Activated naive CD4-positive, alpha-beta T cell treated with anti-CD3 and anti-CD28 coated beads, Interleukin-2, amount 50 U/mL, for 16 hours (primary cell): ENCODE data around the gene MAPRE2.

Experiments used
- DNase-seq: peaks from one replicate; pipeline ENCODE4 v3.0.0-alpha.2; 2020

Gene MAPRE2

GRCh38 chr18:35038881-35039491 is 2.2 kb upstream of the MAPRE2 start:
- no peak for DNase-seq

GRCh38 chr18:35040638-35040987 is 600 bp upstream of the MAPRE2 start:
- DNase-seq = no peak

- DNase-seq = no peak
Observed at GRCh38 chr18:35041815-35042387, 688 bp downstream of the MAPRE2 start.

GRCh38 chr18:35042389-35043071 is 1.3 kb downstream of the MAPRE2 start:
- DNase-seq = no peak

GRCh38 chr18:35043207-35043606 is 2.0 kb downstream of the MAPRE2 start:
- no peak for DNase-seq

- DNase-seq = no peak
Observed at GRCh38 chr18:35045121-35045520, 3.9 kb downstream of the MAPRE2 start.

GRCh38 chr18:35045806-35046205 is 4.6 kb downstream of the MAPRE2 start:
- DNase-seq = no peak

GRCh38 chr18:35047697-35048292 is 6.6 kb downstream of the MAPRE2 start:
- no peak for DNase-seq

GRCh38 chr18:35049111-35050027 is 8.2 kb downstream of the MAPRE2 start:
- DNase-seq = no peak

GRCh38 chr18:35050028-35050546 is 8.9 kb downstream of the MAPRE2 start:
- DNase-seq = no peak

- DNase-seq = no peak
Observed at GRCh38 chr18:35050705-35051195, 9.5 kb downstream of the MAPRE2 start.

- DNase-seq = no peak
Observed at GRCh38 chr18:35051641-35052377, 10.6 kb downstream of the MAPRE2 start.

- DNase-seq = no peak
Observed at GRCh38 chr18:35054401-35054800, 13.2 kb downstream of the MAPRE2 start.

- DNase-seq = no peak
Observed at GRCh38 chr18:35055105-35055504, 13.9 kb downstream of the MAPRE2 start.

- DNase-seq = no peak
Observed at GRCh38 chr18:35055726-35056125, 14.5 kb downstream of the MAPRE2 start.

- no peak for DNase-seq
Observed at GRCh38 chr18:35059280-35059927, 18.2 kb downstream of the MAPRE2 start.

- no peak for DNase-seq
Observed at GRCh38 chr18:35060122-35060815, 19.1 kb downstream of the MAPRE2 start.

GRCh38 chr18:35061336-35061735 is 20.1 kb downstream of the MAPRE2 start:
- DNase-seq = no peak

- DNase-seq = no peak
Observed at GRCh38 chr18:35061804-35062203, 20.6 kb downstream of the MAPRE2 start.

- DNase-seq = no peak
Observed at GRCh38 chr18:35062408-35062807, 21.2 kb downstream of the MAPRE2 start.
